Renal cortex interstitium (tissue), 15 donors: ENCODE measurements around the gene ZIC3. TPM values are rescaled to one million over a fixed set of nuclear protein-coding genes. Genes with fewer than 3 reads are reported as not detected.
A peak's percentile ranks its signal among the peaks of the same experiment; 100 is the strongest.
"Not testable (repeated sequence)": the region's sequence is repeated elsewhere in the genome, so short reads cannot be mapped to it uniquely, and the experiment has no call there.

Experiments used
- DNase-seq, 11 donors: peaks; one replicate each; pipeline ENCODE4 v3.0.0-alpha.2; 2013; ENCODE audit warnings: low read depth in 9 of 11, low spot score in 4 of 11; ENCODE audit errors: extremely low read depth in 1 of 11
- long read RNA-seq, 16 experiments: transcript quantifications; one replicate each; lab custom pipeline, GENCODE V29; 2026
- polyA plus RNA-seq, 3 donors: library from polyadenylated mRNA; unstranded; fragments of 120-200 nt; gene quantifications; one replicate each; pipeline ENCODE4 v1.2.1, GENCODE V29; 2013; ENCODE audit not compliant: insufficient read length in 3 of 3

Gene ZIC3
- under 1 TPM in 1 of 3 donors, not detected in 2; 0.04 TPM for polyA plus RNA-seq
- long read RNA-seq, donor 1: 0 reads
- long read RNA-seq, donor 2: 0 reads
- long read RNA-seq, donor 3: 0 reads
- long read RNA-seq, donor 4: 0 reads
- long read RNA-seq, donor 5: 0 reads
- long read RNA-seq, donor 6: 0 reads
- long read RNA-seq, donor 7: 0 reads
- long read RNA-seq, donor 8: 0 reads
- long read RNA-seq, donor 9: 0 reads
- long read RNA-seq, donor 10: 0 reads
- long read RNA-seq, donor 11: 0 reads
- long read RNA-seq, donor 12: 0 reads
- long read RNA-seq, donor 13: 0 reads
- long read RNA-seq, donor 14: 0 reads
- long read RNA-seq, donor 15: 0 reads
- long read RNA-seq, donor 16: 0 reads

- DNase-seq: peak in 10 of 11 donors; percentile 17 to 48 (median 32)
These were observed at the start of gene ZIC3 for GRCh38 chrX:137565921-137566745. Gene ZIC3 (plus strand): TSS chrX:137566127. CDS start chrX:137566692, 565 bp downstream.

DNA sequence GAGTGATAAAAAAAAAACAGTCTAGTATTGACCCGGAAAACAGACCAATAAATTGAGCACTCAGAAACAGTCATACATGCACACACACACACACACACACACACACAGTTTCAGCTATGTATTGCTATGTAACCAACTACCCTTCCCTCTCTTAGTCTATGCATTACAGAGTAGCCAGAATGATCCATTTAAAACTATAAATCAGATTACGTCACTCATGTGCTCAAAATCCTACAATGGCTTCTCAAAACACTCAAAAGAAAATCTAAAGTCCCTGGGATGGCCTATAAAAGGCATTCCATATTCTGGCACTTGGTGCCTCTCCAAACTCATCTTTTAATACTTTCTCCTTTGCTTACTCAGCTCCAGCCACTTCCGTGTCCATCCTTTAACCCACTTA lies 46.5 kb upstream of the ZIC3 start:
- DNase-seq: no peak

GRCh38 chrX:137545711-137546651 lies 19.9 kb upstream of the ZIC3 start:
- no peak for DNase-seq

- no peak for DNase-seq
These were observed 18.6 kb upstream of the ZIC3 start for GRCh38 chrX:137547291-137547690.

DNA sequence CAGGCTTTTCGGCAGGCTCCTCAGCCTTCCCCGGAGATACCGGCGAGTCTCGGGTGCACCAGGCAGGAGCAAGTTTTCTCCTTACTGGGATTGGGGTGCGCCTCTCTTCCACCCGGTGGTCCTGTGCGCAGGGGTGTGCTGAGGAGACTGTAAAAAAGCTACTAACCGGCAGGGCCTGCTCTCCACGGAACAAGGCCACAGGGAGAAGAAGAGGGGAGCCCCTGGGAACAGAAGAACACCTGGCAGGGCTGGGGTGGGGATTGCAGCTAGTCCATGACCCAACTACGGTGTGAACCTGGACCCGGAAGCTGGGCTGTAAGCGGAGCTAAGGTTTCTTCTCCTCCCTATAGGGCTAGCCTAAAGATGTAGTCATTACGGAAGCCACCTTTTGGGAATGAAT lies 17.7 kb upstream of the ZIC3 start:
- no peak for DNase-seq

GRCh38 chrX:137549073-137549472 lies 16.9 kb upstream of the ZIC3 start:
- no peak for DNase-seq

GRCh38 chrX:137549851-137550664 lies 15.9 kb upstream of the ZIC3 start:
- no peak for DNase-seq

- DNase-seq: no peak
These were observed 15.2 kb upstream of the ZIC3 start for GRCh38 chrX:137550665-137551261.

DNA sequence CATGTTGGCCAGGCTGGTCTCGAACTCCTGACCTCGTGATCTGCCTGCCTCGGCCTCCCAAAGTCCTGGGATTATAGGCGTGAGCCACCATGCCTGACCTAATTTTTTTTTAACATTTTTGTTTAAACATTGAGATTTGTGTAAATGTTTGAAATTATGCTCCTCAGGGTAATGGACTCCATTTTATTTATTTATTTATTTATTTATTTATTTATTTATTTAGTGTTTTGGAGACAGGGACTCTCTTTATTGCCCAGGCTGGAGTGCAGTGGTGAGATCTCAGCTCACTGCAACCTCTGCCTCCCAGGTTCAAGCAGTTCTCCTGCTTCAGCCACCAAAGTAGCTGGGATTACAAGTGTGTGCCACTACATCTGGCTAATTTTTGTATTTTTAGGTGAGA lies 13.8 kb upstream of the ZIC3 start:
- DNase-seq: not testable (repeated sequence)

GRCh38 chrX:137562096-137562495 lies 3.8 kb upstream of the ZIC3 start:
- no peak for DNase-seq

- no peak for DNase-seq
These were observed 2.0 kb upstream of the ZIC3 start for GRCh38 chrX:137563681-137564651.

- DNase-seq: no peak
These were observed 516 bp upstream of the ZIC3 start for GRCh38 chrX:137565318-137565904.

DNA sequence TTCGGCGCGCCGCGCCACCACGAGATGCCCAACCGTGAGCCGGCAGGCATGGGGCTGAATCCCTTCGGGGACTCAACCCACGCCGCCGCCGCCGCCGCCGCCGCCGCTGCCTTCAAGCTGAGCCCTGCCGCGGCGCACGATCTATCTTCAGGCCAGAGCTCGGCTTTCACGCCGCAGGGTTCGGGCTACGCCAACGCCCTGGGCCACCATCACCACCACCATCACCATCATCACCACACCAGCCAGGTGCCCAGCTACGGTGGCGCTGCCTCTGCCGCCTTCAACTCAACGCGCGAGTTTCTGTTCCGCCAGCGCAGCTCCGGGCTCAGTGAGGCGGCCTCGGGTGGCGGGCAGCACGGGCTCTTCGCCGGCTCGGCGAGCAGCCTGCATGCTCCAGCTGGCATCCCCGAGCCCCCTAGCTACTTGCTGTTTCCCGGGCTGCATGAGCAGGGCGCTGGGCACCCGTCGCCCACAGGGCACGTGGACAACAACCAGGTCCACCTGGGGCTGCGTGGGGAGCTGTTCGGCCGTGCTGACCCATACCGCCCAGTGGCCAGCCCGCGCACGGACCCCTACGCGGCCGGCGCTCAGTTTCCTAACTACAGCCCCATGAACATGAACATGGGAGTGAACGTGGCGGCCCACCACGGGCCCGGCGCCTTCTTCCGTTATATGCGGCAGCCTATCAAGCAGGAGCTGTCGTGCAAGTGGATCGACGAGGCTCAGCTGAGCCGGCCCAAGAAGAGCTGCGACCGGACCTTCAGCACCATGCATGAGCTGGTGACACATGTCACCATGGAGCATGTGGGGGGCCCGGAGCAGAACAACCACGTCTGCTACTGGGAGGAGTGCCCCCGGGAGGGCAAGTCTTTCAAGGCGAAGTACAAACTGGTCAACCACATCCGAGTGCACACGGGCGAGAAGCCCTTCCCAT lies 1.1 kb downstream of the ZIC3 start:
- DNase-seq: no peak

GRCh38 chrX:137567682-137568232 lies 1.8 kb downstream of the ZIC3 start:
- DNase-seq: no peak

- no peak for DNase-seq
These were observed 3.0 kb downstream of the ZIC3 start for GRCh38 chrX:137568741-137569469.
